Prostate gland (tissue), 2 donors: ENCODE results near the gene LPCAT4.

Source experiments
- POLR2A ChIP-seq: fragments of 450-650 bp; IDR thresholded peaks from one replicate; pipeline ENCODE4 v1.6.1; 2016; ENCODE audit warnings: antibody characterized with exemption, mild to moderate bottlenecking
- TF ChIP-seq, protein P1 (sequence below), 4 experiments: fragments of 200-600 bp in 2 of 4; fragments of 450-650 bp in 2 of 4; sonication (generic) in 2 of 4; IDR thresholded peaks; 1 replicate in 3 of 4; 2 replicates in 1 of 4; pipeline ENCODE4 v1.5.1; 2016 to 2019; ENCODE audit warnings: antibody characterized with exemption in 4 of 4, mild to moderate bottlenecking in 2 of 4, moderate library complexity in 2 of 4

DNA sequence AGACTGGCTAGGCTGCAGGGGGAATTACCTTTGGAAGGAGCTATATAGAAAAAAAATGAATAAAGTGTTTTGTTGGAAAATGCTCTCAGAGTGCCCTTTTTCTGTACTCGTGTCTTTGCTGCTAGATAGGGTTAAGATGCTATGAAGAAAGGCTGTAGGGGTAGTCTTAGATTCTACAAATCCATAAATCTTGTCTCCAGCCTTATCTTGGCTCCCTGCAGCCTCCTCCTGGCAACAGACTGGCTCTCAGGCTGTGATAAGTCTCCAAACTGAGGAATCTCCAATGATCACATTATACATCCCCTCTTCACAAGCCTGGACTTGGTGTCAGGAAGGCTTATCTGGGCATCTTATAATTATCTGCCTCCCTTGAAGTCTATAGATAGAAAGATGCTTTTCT is 9.3 kb downstream of the LPCAT4 start:
- no peak for TF ChIP-seq POLR2A
- TF ChIP-seq, protein P1, sequence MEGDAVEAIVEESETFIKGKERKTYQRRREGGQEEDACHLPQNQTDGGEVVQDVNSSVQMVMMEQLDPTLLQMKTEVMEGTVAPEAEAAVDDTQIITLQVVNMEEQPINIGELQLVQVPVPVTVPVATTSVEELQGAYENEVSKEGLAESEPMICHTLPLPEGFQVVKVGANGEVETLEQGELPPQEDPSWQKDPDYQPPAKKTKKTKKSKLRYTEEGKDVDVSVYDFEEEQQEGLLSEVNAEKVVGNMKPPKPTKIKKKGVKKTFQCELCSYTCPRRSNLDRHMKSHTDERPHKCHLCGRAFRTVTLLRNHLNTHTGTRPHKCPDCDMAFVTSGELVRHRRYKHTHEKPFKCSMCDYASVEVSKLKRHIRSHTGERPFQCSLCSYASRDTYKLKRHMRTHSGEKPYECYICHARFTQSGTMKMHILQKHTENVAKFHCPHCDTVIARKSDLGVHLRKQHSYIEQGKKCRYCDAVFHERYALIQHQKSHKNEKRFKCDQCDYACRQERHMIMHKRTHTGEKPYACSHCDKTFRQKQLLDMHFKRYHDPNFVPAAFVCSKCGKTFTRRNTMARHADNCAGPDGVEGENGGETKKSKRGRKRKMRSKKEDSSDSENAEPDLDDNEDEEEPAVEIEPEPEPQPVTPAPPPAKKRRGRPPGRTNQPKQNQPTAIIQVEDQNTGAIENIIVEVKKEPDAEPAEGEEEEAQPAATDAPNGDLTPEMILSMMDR (IDR thresholded peaks at IDR 0.05): no peak
